ENCODE measurements around the gene MGLL.

MGLL gene

DNA sequence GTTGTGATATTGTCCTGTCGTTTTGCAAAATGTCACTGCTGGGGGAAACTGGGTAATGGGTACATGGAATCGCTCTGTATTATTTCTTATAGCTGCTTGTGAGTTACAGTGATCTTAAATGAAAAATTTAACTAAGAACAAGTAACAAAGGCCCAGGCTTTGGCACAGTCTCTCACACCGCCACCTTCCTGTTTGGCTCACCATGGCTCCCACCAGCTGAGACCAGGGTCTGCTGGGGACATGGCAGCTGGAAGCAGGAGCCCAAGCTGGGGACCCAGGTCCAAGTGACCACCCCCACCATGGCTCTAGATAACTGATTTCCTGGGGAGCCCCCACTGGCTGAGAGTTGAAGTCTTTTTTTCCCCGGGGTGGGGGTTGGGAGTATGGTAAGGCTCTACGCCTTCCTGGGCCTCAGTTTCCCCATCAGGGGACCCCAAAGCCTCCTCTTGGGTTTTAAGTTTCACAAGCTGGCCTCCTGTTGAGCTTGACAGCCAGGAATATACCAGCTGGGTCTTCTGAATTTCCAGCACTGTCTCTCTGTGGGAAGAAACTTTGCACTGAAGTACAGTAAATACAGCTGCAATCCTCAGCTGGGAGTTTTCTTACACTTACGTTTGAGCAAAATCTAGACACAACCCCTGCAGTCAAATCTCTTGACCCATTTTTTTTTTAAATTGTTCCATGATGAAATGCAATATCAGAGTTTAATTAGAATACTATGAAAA is 123.5 kb downstream of the MGLL start:
- H3K4me3 ChIP-seq (ENCODE audit: control insufficient read depth, low read depth, low read length), result no peak overlapping the region
- TF ChIP-seq, protein P1, sequence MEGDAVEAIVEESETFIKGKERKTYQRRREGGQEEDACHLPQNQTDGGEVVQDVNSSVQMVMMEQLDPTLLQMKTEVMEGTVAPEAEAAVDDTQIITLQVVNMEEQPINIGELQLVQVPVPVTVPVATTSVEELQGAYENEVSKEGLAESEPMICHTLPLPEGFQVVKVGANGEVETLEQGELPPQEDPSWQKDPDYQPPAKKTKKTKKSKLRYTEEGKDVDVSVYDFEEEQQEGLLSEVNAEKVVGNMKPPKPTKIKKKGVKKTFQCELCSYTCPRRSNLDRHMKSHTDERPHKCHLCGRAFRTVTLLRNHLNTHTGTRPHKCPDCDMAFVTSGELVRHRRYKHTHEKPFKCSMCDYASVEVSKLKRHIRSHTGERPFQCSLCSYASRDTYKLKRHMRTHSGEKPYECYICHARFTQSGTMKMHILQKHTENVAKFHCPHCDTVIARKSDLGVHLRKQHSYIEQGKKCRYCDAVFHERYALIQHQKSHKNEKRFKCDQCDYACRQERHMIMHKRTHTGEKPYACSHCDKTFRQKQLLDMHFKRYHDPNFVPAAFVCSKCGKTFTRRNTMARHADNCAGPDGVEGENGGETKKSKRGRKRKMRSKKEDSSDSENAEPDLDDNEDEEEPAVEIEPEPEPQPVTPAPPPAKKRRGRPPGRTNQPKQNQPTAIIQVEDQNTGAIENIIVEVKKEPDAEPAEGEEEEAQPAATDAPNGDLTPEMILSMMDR (IDR thresholded peaks at IDR 0.05; ENCODE audit: control insufficient read depth, insufficient read depth, low read depth, low read length, missing control alignments), result no peak
- no peak for DNase-seq (ENCODE audit: low read depth)

DNA sequence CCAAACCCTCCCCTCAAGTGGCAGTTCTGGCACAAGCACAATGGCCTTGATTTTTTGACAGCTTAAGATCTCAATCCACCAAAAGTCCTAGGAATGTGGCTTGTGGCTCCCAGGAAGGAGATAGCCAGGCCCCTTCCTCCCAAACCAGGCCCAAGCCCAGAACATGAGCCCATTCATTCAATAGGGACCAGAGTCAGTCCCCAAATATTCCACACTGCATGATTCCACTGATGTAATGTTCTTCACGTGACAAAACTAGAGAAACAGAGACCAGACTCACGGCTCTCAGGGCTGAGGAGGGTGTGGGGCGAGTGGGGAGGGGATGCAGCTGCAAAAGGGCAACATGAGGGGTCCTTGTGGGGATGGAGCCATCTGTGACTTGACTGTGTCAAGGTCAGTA is 124.0 kb downstream of the MGLL start:
- no peak overlapping the region for H3K4me3 ChIP-seq (ENCODE audit: control insufficient read depth, low read depth, low read length)
- no peak for DNase-seq (ENCODE audit: low read depth)
- TF ChIP-seq, protein P1 (IDR thresholded peaks at IDR 0.05; ENCODE audit: control insufficient read depth, insufficient read depth, low read depth, low read length, missing control alignments), result no peak

DNA sequence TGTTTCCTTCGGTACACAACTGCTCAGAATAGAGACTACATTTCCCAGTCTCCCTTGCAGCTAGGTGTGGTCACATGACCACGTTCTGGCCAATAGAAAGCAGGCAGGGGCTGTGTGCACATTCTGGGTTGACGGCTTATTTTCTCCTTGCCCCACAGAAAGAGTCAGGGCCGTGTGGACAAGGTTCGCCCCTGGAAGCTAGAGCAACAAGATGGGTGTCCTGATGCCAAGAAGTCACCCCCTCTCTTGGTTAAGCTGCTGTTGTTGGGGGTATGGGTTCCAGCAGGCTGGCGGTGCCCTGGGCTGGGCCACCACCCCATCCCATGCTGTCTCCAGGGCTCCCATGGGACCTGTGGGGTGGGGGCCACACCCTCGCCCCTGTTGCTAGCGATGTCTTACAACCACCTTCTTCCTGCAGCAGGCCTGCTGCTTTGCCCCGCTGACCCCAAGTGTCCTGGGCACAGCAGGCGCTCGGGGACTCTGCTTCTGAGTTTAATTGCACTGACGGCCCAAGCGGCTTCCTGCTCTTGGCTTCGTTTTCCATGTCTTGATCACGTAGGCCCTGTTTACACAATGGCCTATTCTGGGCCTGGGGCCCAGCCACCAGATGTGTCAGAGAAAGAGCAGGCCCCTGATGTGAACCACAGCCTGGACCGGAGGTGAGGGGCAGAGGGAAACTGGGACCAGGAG is 124.6 kb downstream of the MGLL start:
- DNase-seq (ENCODE audit: low read depth), result no peak
- H3K4me3 ChIP-seq (ENCODE audit: control insufficient read depth, low read depth, low read length), result no peak overlapping the region
- TF ChIP-seq, protein P1 (IDR thresholded peaks at IDR 0.05; ENCODE audit: control insufficient read depth, insufficient read depth, low read depth, low read length, missing control alignments), result no peak

DNA sequence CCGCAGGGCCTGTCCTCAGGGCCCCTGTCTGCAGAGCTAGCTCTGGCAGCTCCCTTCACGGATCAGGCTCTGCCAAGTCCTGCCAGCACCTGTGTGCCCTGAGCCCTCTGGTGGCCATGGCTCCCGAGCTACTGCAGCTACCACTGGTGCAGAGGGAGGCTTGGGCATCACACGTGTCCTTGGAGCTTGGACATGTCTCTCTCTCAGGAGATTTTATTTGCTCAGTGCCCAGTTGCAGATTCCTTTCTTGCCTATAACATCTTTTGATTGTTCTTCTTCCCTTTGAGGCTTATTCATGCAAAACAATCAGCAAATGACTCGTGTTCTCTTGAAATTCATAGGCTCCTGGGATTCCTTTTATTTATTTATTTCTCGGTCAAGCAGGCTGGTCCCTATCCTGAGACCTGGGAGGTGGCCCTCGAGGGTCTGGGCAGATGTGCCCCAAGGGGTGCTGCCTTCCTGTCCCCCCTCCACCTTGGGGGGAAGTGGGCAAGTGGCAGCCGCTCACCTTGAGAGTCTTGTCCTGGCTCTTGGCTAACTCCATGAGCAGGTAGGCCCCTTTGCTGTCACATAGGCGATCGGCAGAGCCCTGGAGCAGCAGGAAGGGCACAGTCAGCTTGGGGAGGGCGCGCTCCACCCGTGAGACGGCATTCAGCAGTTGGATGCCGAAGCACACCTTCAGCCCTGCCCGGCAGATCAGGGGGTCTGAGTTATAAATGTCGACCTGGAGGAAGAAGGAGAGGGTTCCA is 127.7 kb downstream of the MGLL start:
- TF ChIP-seq, protein P1 (IDR thresholded peaks at IDR 0.05; ENCODE audit: control insufficient read depth, insufficient read depth, low read depth, low read length, missing control alignments), result peak; percentile 37
- no peak for DNase-seq (ENCODE audit: low read depth)
- H3K4me3 ChIP-seq (ENCODE audit: control insufficient read depth, low read depth, low read length), result no peak overlapping the region

DNA sequence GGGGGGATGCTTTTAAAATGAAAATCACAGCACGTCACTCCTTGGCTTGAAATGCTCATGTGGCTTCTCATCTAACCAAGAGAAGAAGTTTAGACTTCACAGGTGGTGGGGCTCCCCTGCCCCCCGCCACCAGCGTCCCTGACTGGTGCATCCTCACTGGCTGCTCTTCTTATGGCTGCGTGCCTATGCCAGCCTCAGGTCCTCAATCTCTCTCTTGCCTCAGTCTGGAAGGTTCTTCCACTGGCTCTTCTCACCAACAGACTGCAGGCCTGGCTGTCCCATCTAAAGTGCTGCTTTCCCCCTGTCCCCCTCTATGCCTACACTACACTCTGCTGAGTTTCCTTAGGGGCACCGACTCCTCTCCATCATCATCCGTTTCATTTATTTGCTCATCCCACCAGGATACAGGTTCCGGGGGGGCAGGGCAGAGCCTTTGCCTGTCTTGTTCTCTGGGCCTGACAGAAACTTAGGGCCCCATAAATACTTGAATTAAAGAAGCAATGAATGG is 128.9 kb downstream of the MGLL start:
- H3K4me3 ChIP-seq (ENCODE audit: control insufficient read depth, low read depth, low read length), result no peak overlapping the region
- TF ChIP-seq, protein P1 (IDR thresholded peaks at IDR 0.05; ENCODE audit: control insufficient read depth, insufficient read depth, low read depth, low read length, missing control alignments), result no peak
- DNase-seq (ENCODE audit: low read depth), result no peak

DNA sequence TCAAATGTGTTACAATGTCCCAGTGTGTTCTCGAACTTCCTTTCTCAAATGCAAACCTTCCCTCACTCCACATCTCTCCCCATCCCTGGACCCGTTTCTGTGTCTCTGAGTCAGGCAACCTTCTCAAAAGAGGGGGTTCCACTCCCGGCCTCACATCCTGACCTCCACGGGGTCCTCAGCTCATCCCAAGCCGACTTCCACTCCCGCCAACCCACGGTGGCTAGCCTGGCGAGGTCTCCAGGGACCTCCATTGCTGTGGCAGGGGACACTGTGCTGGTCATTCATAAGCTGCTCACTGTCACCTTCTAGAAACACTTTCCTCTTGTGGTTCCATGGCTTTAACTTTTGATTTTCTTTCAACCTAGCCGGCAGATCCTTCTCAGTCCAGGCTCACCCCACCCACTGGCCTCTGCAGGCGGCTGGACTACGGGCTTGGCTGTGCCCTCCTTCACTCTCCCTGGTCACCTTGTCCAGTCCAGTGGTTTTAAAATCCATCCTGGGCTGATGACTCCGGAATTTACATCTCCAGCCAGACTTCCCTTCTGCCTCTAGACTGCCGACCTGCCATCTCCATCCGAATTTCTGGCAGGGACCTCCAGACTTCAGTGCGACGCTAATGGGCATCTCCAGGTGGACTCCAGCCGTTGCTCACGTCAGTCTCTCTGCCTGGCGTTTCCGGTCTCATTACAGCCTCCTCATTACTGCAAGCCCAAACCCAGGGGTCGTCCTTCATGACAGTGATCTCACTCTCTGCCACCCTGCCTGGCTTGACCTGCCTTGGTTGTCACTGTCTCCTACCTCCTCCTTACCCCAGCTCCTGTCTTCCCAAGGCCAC is 129.6 kb downstream of the MGLL start:
- DNase-seq (ENCODE audit: low read depth), result no peak
- TF ChIP-seq, protein P1 (IDR thresholded peaks at IDR 0.05; ENCODE audit: control insufficient read depth, insufficient read depth, low read depth, low read length, missing control alignments), result no peak
- no peak overlapping the region for H3K4me3 ChIP-seq (ENCODE audit: control insufficient read depth, low read depth, low read length)

Data from AG09309 (cell line).